Stimulated activated CD8-positive, alpha-beta memory T cell treated with anti-CD3 and anti-CD28 coated beads, Interleukin-4, amount 100 ng/mL, for 24 hours (primary cell): ENCODE results near the gene GHRH.

Experiments
- DNase-seq: peaks from one replicate; pipeline ENCODE4 v3.0.0-alpha.2; 2020; ENCODE audit warnings: low read depth

The GHRH gene

GRCh38 chr20:37204056-37204455, 57.6 kb downstream of the GHRH start:
- DNase-seq, result no peak

GRCh38 chr20:37202267-37202943, 59.2 kb downstream of the GHRH start:
- no peak for DNase-seq

- no peak for DNase-seq
Measured at GRCh38 chr20:37201827-37202162, 59.8 kb downstream of the GHRH start.
